Neural cell (in vitro differentiated cells): ENCODE measurements around the gene ING5.

Source experiments
- CTCF ChIP-seq: fragments of 450-650 bp; IDR thresholded peaks from 2 replicates; pipeline ENCODE4 v1.5.1; 2014; ENCODE audit warnings: antibody characterized with exemption, mild to moderate bottlenecking, moderate library complexity; ENCODE audit not compliant: poor library complexity, severe bottlenecking
- EP300 ChIP-seq: fragments of 450-650 bp; conservative IDR thresholded peaks from 2 replicates; pipeline ENCODE4 v1.6.1; 2014; ENCODE audit warnings: antibody characterized with exemption, mild to moderate bottlenecking, moderate library complexity; ENCODE audit not compliant: poor library complexity, severe bottlenecking
- EZH2 ChIP-seq: fragments of 200-600, 300-800 bp; shearing (Covaris generic), sonication (generic); IDR thresholded peaks from 2 replicates; pipeline ENCODE4 v1.6.1; 2014; ENCODE audit warnings: antibody characterized with exemption, low read length, borderline replicate concordance, mild to moderate bottlenecking; ENCODE audit not compliant: insufficient read depth, poor library complexity, severe bottlenecking
- POLR2AphosphoS5 ChIP-seq: IDR thresholded peaks from 2 replicates; pipeline ENCODE4 v1.6.1; 2012
- TAF1 ChIP-seq: IDR thresholded peaks from 2 replicates; pipeline ENCODE4 v1.6.1; 2012; ENCODE audit warnings: low read depth

GRCh38 chr2:241751776-241752175 lies 49.9 kb downstream of the ING5 start:
- TF ChIP-seq EZH2 (no peak), TAF1 (no peak), EP300 (no peak), CTCF (no peak), POLR2AphosphoS5 (no peak)
